HCT116 (cell line): ENCODE data around the gene RECQL5. TPM values are rescaled to one million over a fixed set of nuclear protein-coding genes. Genes with fewer than 3 reads are reported as not detected.

Experiments used
- ATAC-seq: fragments of 200-7000 bp; cut with Tn5 transposase; 2 replicates; pipeline ENCODE4 v1.9.1; 2020; ENCODE audit warnings: mild to moderate bottlenecking, moderate library complexity
- BruUV-seq: library from RNA; stranded (reverse); fragments of 400-500 nt; replicated peaks from 2 replicates; lab custom pipeline; 2021; lab: Mats Ljungman, UMichigan
- CTCF ChIA-PET: fragments of 300-600 bp; sonication (Branson Sonifier 250); formaldehyde crosslinking; loops from one replicate; lab custom pipeline; 2021; ENCODE audit warnings: antibody characterized with exemption; lab: Charles Lee
- POLR2A ChIA-PET: fragments of 300-600, 350-600 bp; sonication (Branson Sonifier 250); formaldehyde crosslinking; loops from one replicate; lab custom pipeline; 2021; ENCODE audit warnings: antibody characterized with exemption; lab: Charles Lee
- RAD21 ChIA-PET, 2 experiments: fragments of 300-600 bp; sonication (Branson Sonifier 250); formaldehyde crosslinking; loops; one replicate each; lab custom pipeline; 2023; ENCODE audit warnings: low total read pairs in 2 of 2; ENCODE audit not compliant: uncharacterized antibody in 2 of 2, unreplicated experiment in 2 of 2, low non-redundant PET in 1 of 2; lab: Charles Lee
- DNase-seq: peaks from one replicate; pipeline ENCODE4 v3.0.0-alpha.2; 2010; ENCODE audit warnings: low read depth, low spot score
- H2AFZ ChIP-seq: fragments of 200-600 bp; shearing (Covaris generic), sonication (generic); 2 replicates; pipeline ENCODE4 v1.6.1; 2017; ENCODE audit warnings: low read depth, mixed run types, mixed read lengths, antibody characterized with exemption, low read length; ENCODE audit not compliant: poor library complexity, severe bottlenecking
- H3K27ac ChIP-seq: 2 replicates; pipeline ENCODE4 v1.5.1; 2012; ENCODE audit warnings: low read depth, low read length
- H3K27me3 ChIP-seq: fragments of 200-600 bp; sonication (generic); 2 replicates; pipeline ENCODE4 v1.6.1; 2016; ENCODE audit warnings: mixed run types, low read length, mixed read lengths; ENCODE audit not compliant: insufficient read depth
- H3K36me3 ChIP-seq, 2 experiments: fragments of 200-500 bp in 1 of 2; fragments of 200-600 bp in 1 of 2; sonication (Bioruptor generic) in 1 of 2; sonication (generic) in 1 of 2; 2 replicates each; pipeline versions ENCODE4 v1.5.1 to v1.6.1; 2014 to 2016; ENCODE audit warnings: low read length in 2 of 2, inconsistent platforms in 1 of 2, mixed read lengths in 1 of 2, mixed run types in 1 of 2; ENCODE audit not compliant: insufficient read depth in 2 of 2, control insufficient read depth in 1 of 2
- H3K4me1 ChIP-seq, 2 experiments: fragments of 200-600 bp in 1 of 2; sonication (generic) in 1 of 2; 2 replicates each; pipeline versions ENCODE4 v1.5.1 to v1.6.1; 2012 to 2017; ENCODE audit warnings: low read length in 2 of 2, inconsistent platforms in 1 of 2, mild to moderate bottlenecking in 1 of 2, mixed read lengths in 1 of 2, mixed run types in 1 of 2, moderate library complexity in 1 of 2; ENCODE audit not compliant: insufficient read depth in 2 of 2, control insufficient read depth in 1 of 2
- H3K4me2 ChIP-seq: fragments of 200-600 bp; sonication (generic); 2 replicates; pipeline ENCODE4 v1.6.1; 2017; ENCODE audit warnings: mixed run types, low read length, mixed read lengths
- H3K4me3 ChIP-seq, 2 experiments: fragments of 200-600 bp in 1 of 2; sonication (generic) in 1 of 2; replicated peaks in 1 of 2; 2 replicates each; pipeline ENCODE4 v1.5.1; 2011 to 2016; ENCODE audit warnings: low read length in 2 of 2, control low read depth in 1 of 2, low read depth in 1 of 2, mild to moderate bottlenecking in 1 of 2, mixed read lengths in 1 of 2, mixed run types in 1 of 2
- H3K79me2 ChIP-seq: fragments of 200-600 bp; sonication (generic); 2 replicates; pipeline ENCODE4 v1.6.1; 2017; ENCODE audit warnings: mild to moderate bottlenecking, mixed run types, low read length, moderate library complexity, mixed read lengths; ENCODE audit not compliant: insufficient read depth
- H3K9ac ChIP-seq: fragments of 200-600 bp; sonication (generic); 2 replicates; pipeline ENCODE4 v1.6.1; 2016; ENCODE audit warnings: low read length, mixed read lengths
- H3K9me2 ChIP-seq: fragments of 200-600 bp; sonication (generic), shearing (Covaris generic); 2 replicates; pipeline ENCODE4 v1.6.1; 2017; ENCODE audit warnings: mixed run types, mild to moderate bottlenecking, moderate library complexity; ENCODE audit not compliant: insufficient read depth
- H3K9me3 ChIP-seq, 2 experiments: fragments of 200-500 bp in 1 of 2; fragments of 200-600 bp in 1 of 2; sonication (Bioruptor generic) in 1 of 2; sonication (generic) in 1 of 2; 2 replicates each; pipeline ENCODE4 v1.6.1; 2014 to 2017; ENCODE audit warnings: low read length in 2 of 2, mixed read lengths in 2 of 2, inconsistent platforms in 1 of 2, low read depth in 1 of 2, mild to moderate bottlenecking in 1 of 2, mixed run types in 1 of 2, moderate library complexity in 1 of 2; ENCODE audit not compliant: control insufficient read depth in 1 of 2, insufficient read depth in 1 of 2
- H4K20me1 ChIP-seq: fragments of 200-600 bp; sonication (generic), shearing (Covaris generic); 2 replicates; pipeline ENCODE4 v1.6.1; 2017; ENCODE audit warnings: mixed run types, mild to moderate bottlenecking, moderate library complexity; ENCODE audit not compliant: insufficient read depth
- ATF3 ChIP-seq: IDR thresholded peaks from 2 replicates; pipeline ENCODE4 v1.6.1; 2012
- CBX3 ChIP-seq: IDR thresholded peaks from 2 replicates; pipeline ENCODE4 v1.6.1; 2012; ENCODE audit warnings: low read depth
- CEBPB ChIP-seq: IDR thresholded peaks from 2 replicates; pipeline ENCODE4 v1.6.1; 2012; ENCODE audit warnings: low read depth
- ELF1 ChIP-seq: IDR thresholded peaks from 2 replicates; pipeline ENCODE4 v1.6.1; 2012; ENCODE audit warnings: low read depth, borderline replicate concordance
- EZH2 ChIP-seq: fragments of 200-600 bp; sonication (generic); IDR thresholded peaks from 2 replicates; pipeline ENCODE4 v1.6.1; 2017; ENCODE audit warnings: antibody characterized with exemption, mixed run types
- EZH2phosphoT487 ChIP-seq: fragments of 200-600 bp; IDR thresholded peaks from 2 replicates; pipeline ENCODE4 v1.6.1; 2018; ENCODE audit warnings: antibody characterized with exemption, borderline replicate concordance
- FOSL1 ChIP-seq: IDR thresholded peaks from 2 replicates; pipeline ENCODE4 v1.6.1; 2012; ENCODE audit warnings: low read depth
- JUND ChIP-seq: IDR thresholded peaks from 2 replicates; pipeline ENCODE4 v1.6.1; 2012
- MAX ChIP-seq: IDR thresholded peaks from 2 replicates; pipeline ENCODE4 v1.6.1; 2012
- POLR2A ChIP-seq: IDR thresholded peaks from 2 replicates; pipeline ENCODE4 v1.7.0; 2011; ENCODE audit warnings: borderline replicate concordance; ENCODE audit not compliant: insufficient read depth, insufficient read length; ENCODE audit errors: extremely low read depth
- RAD21 ChIP-seq: IDR thresholded peaks from 2 replicates; pipeline ENCODE4 v1.6.1; 2012; ENCODE audit warnings: low read depth, mild to moderate bottlenecking
- REST ChIP-seq: IDR thresholded peaks from 2 replicates; pipeline ENCODE4 v1.6.1; 2012; ENCODE audit warnings: low read depth
- SRF ChIP-seq: IDR thresholded peaks from 2 replicates; pipeline ENCODE4 v1.6.1; 2012; ENCODE audit warnings: low read depth
- TCF7L2 ChIP-seq: IDR thresholded peaks from 2 replicates; pipeline ENCODE4 v1.7.0; 2011; ENCODE audit warnings: borderline replicate concordance, inconsistent platforms; ENCODE audit not compliant: insufficient read depth, insufficient read length; ENCODE audit errors: extremely low read depth
- YY1 ChIP-seq: IDR thresholded peaks from 2 replicates; pipeline ENCODE4 v1.6.1; 2011; ENCODE audit warnings: low read length, low read depth, moderate library complexity, mild to moderate bottlenecking; ENCODE audit not compliant: insufficient replicate concordance; ENCODE audit errors: extremely low read depth
- ZFX ChIP-seq: fragments of 450-650 bp; IDR thresholded peaks from 2 replicates; pipeline ENCODE4 v1.6.1; 2017
- intact Hi-C: fragments of 100-400 bp; cut with micrococcal nuclease; formaldehyde crosslinking; loops from 2 replicates; pipeline ENCODE4 v1.10.0; 2022
- total RNA-seq: library from RNA; stranded (reverse); gene quantifications from one replicate; pipeline ENCODE4 v1.2.1, GENCODE V29; 2021; ENCODE audit not compliant: unreplicated experiment

RECQL5 gene
- total RNA-seq, 1 experiment from 2014 or later, result 83.3 TPM

GRCh38 chr17:75698659-75699058 lies 31.7 kb upstream of the RECQL5 start:
- Histone ChIP-seq H3K9me2 (no peaks in the 10 kb centered on the region), H3K27me3 (no peaks in the 10 kb centered on the region), H3K27ac (peak overlapping the region; percentile 94), H3K79me2 (peaks cover 59% of the 10 kb centered on the region), H4K20me1 (no peaks in the 10 kb centered on the region), H3K36me3 (peaks cover 20 to 34% of the 10 kb centered on the region in 2 experiments; a peak in 3 of 4 replicates), H3K4me2 (peak overlapping the region; percentile 74), H3K9ac (0 out of 2 replicates have a peak overlapping the region, but pooled peaks have one; percentile 62), H2AFZ (no peak overlapping the region), H3K4me3 (no peak overlapping the region), H3K9me3 (no peaks in the 10 kb centered on the region), H3K4me1 (peaks cover 83 to 100% of the 10 kb centered on the region in 2 experiments)
- BruUV-seq, result no TSS peak
- no peak for DNase-seq
- ChIA-PET POLR2A (interaction anchor here (0.7 to 1.5 kb wide), 2 partner anchors 9 to 31 kb away, joined by 3 to 6 read pairs; partner anchors contain the start of genes RECQL5 and SAP30BP), CTCF (interaction anchor here (0.7 to 1.2 kb wide), 3 partner anchors 51 to 97 kb away, joined by 3 read pairs; partner anchors contain the start of gene SMIM5), RAD21 (no interaction called here)
- no peak for TF ChIP-seq EZH2phosphoT487
- no peak for TF ChIP-seq ELF1
- no peak for TF ChIP-seq EZH2
- no peak for TF ChIP-seq CBX3
- no peak for TF ChIP-seq POLR2A
- TF ChIP-seq ZFX, result no peak
- TF ChIP-seq ATF3, result no peak
- no peak for TF ChIP-seq TCF7L2
- TF ChIP-seq MAX, result no peak
- no peak for TF ChIP-seq CEBPB
- TF ChIP-seq RAD21, result no peak
- TF ChIP-seq YY1, result no peak
- no peak for TF ChIP-seq JUND
- no peak for TF ChIP-seq FOSL1
- no peak for TF ChIP-seq SRF
- no peak for TF ChIP-seq REST
- ATAC-seq, result no peak
- intact Hi-C loops, result no loop called here
